GM12878 (cell line): ENCODE measurements around the gene PTPN2. TPM values are rescaled to one million over a fixed set of nuclear protein-coding genes. Genes with fewer than 3 reads are reported as not detected.

ENCODE experiments used
- ATAC-seq: fragments of 200-7000 bp; cut with Tn5 transposase; 3 replicates; pipeline ENCODE4 v1.9.1; 2020; ENCODE audit warnings: mild to moderate bottlenecking, moderate library complexity
- BruUV-seq: library from RNA; stranded (reverse); fragments of 400-500 nt; replicated peaks from 2 replicates; lab custom pipeline; 2021; lab: Mats Ljungman, UMichigan
- CTCF ChIA-PET: fragments of 300-600 bp; sonication (Branson Sonifier 250); formaldehyde crosslinking; extraction: SDS; loops from one replicate; lab custom pipeline; 2021; ENCODE audit warnings: inconsistent platforms; lab: Yijun Ruan, JAX
- POLR2A ChIA-PET: fragments of 350-600 bp; formaldehyde crosslinking; extraction: SDS; loops from one replicate; lab custom pipeline; 2021; ENCODE audit warnings: inconsistent platforms; lab: Charles Lee
- RAD21 ChIA-PET: fragments of 300-600 bp; sonication (Branson Sonifier 250); formaldehyde crosslinking; loops from one replicate; lab custom pipeline; 2023; ENCODE audit warnings: antibody characterized with exemption; ENCODE audit not compliant: unreplicated experiment; lab: Charles Lee
- SMC1A ChIA-PET: fragments of 300-600 bp; sonication (Branson Sonifier 250); formaldehyde crosslinking; loops from one replicate; lab custom pipeline; 2023; ENCODE audit not compliant: unreplicated experiment, uncharacterized antibody; lab: Charles Lee
- DNase-seq: peaks from one replicate; pipeline ENCODE4 v3.0.0-alpha.2; 2011; ENCODE audit warnings: low read depth, low spot score
- FAIRE-seq: peaks from 3 replicates; lab custom pipeline; 2011; peaks lifted over from hg19 to GRCh38; lab: Jason Lieb, UNC
- H2AFZ ChIP-seq: 2 replicates; pipeline ENCODE4 v1.6.0; 2011; ENCODE audit warnings: low read depth, low read length, control low read depth; ENCODE audit not compliant: control insufficient read depth
- H3K27ac ChIP-seq: 2 replicates; pipeline ENCODE4 v1.5.1; 2011; ENCODE audit warnings: control low read depth; ENCODE audit not compliant: control insufficient read depth, insufficient read depth
- H3K27me3 ChIP-seq, 2 experiments: replicated peaks in 1 of 2; 2 replicates each; pipeline versions ENCODE4 v1.6.0 to v1.6.1; 2011; ENCODE audit warnings: low read length in 1 of 2; ENCODE audit not compliant: control insufficient read depth in 2 of 2, insufficient read depth in 2 of 2
- H3K36me3 ChIP-seq, 2 experiments: 2 replicates each; pipeline ENCODE4 v1.5.1; 2011; ENCODE audit warnings: low read length in 1 of 2; ENCODE audit not compliant: control insufficient read depth in 2 of 2, insufficient read depth in 2 of 2
- H3K4me1 ChIP-seq: 2 replicates; pipeline ENCODE4 v1.6.1; 2011; ENCODE audit warnings: mild to moderate bottlenecking, low read length, moderate library complexity, mixed read lengths; ENCODE audit not compliant: control insufficient read depth, insufficient read depth
- H3K4me2 ChIP-seq: 2 replicates; pipeline ENCODE4 v1.6.0; 2011; ENCODE audit warnings: control low read depth; ENCODE audit not compliant: control insufficient read depth, insufficient read depth
- H3K4me3 ChIP-seq: fragments of 200-600 bp; sonication (generic); 2 replicates; pipeline ENCODE4 v1.5.1; 2016
- H3K79me2 ChIP-seq: 2 replicates; pipeline ENCODE4 v1.6.0; 2011; ENCODE audit warnings: low read length; ENCODE audit not compliant: control insufficient read depth, insufficient read depth
- H3K9ac ChIP-seq: 2 replicates; pipeline ENCODE4 v1.8.0; 2011; ENCODE audit warnings: low read length, control low read depth, mixed read lengths; ENCODE audit not compliant: control insufficient read depth, insufficient read depth
- H3K9me3 ChIP-seq: replicated peaks from 3 replicates; pipeline ENCODE4 v1.5.1; 2011; ENCODE audit warnings: mild to moderate bottlenecking, low read length; ENCODE audit not compliant: control insufficient read depth, insufficient read depth
- H4K20me1 ChIP-seq: 2 replicates; pipeline ENCODE4 v1.6.0; 2011; ENCODE audit not compliant: control insufficient read depth, insufficient read depth
- ATF7 ChIP-seq: fragments of 450-650 bp; IDR thresholded peaks from 2 replicates; pipeline ENCODE4 v1.6.1; 2016; ENCODE audit warnings: low read depth, mild to moderate bottlenecking
- CBX3 ChIP-seq: fragments of 200-600 bp; sonication (generic); IDR thresholded peaks from 2 replicates; pipeline ENCODE4 v1.6.1; 2016; ENCODE audit warnings: low read depth, borderline replicate concordance
- EED ChIP-seq: sonication (generic); IDR thresholded peaks from 2 replicates; pipeline ENCODE4 v1.6.1; 2016; ENCODE audit warnings: antibody characterized with exemption, low read depth
- EP300 ChIP-seq, 2 experiments: fragments of 150-350 bp in 1 of 2; IDR thresholded peaks; 2 replicates each; pipeline ENCODE4 v1.6.1; 2011 to 2012; ENCODE audit warnings: low read depth in 2 of 2, low read length in 2 of 2, borderline replicate concordance in 1 of 2, improper control_type of control experiment in 1 of 2, inconsistent platforms in 1 of 2; ENCODE audit not compliant: control insufficient read depth in 1 of 2
- ESRRA ChIP-seq: IDR thresholded peaks from 2 replicates; pipeline ENCODE4 v1.6.1; 2012; ENCODE audit warnings: mild to moderate bottlenecking, low read length, improper control_type of control experiment
- ETV6 ChIP-seq, 2 experiments: fragments of 450-650 bp in 1 of 2; IDR thresholded peaks in 1 of 2; conservative IDR thresholded peaks in 1 of 2; 2 replicates each; pipeline ENCODE4 v1.6.1; 2014; ENCODE audit warnings: antibody characterized with exemption in 1 of 2, borderline replicate concordance in 1 of 2, low read depth in 1 of 2, mild to moderate bottlenecking in 1 of 2, moderate library complexity in 1 of 2
- FOXK2 ChIP-seq: fragments of 450-650 bp; IDR thresholded peaks from 2 replicates; pipeline ENCODE4 v1.6.1; 2017; ENCODE audit warnings: mild to moderate bottlenecking, moderate library complexity
- HDAC6 ChIP-seq: fragments of 200-600 bp; sonication (generic); IDR thresholded peaks from one replicate; pipeline ENCODE4 v1.8.0; 2017; ENCODE audit warnings: antibody characterized with exemption; ENCODE audit not compliant: unreplicated experiment
- IKZF2 ChIP-seq, 2 experiments: fragments of 450-650 bp; IDR thresholded peaks; 2 replicates each; pipeline ENCODE4 v1.6.1; 2017; ENCODE audit warnings: mild to moderate bottlenecking in 2 of 2, moderate library complexity in 2 of 2
- NFYA ChIP-seq: IDR thresholded peaks from 2 replicates; pipeline ENCODE4 v1.6.1; 2011; ENCODE audit warnings: low read depth, mild to moderate bottlenecking, low read length, improper control_type of control experiment, borderline replicate concordance
- RCOR1 ChIP-seq: conservative IDR thresholded peaks from 2 replicates; pipeline ENCODE4 v1.6.1; 2012; ENCODE audit warnings: low read depth, low read length, improper control_type of control experiment
- SREBF1 ChIP-seq: IDR thresholded peaks from 2 replicates; pipeline ENCODE4 v1.6.1; 2012; ENCODE audit warnings: mild to moderate bottlenecking, low read length
- ZZZ3 ChIP-seq: IDR thresholded peaks from 2 replicates; pipeline ENCODE4 v1.6.1; 2011; ENCODE audit warnings: low read depth; ENCODE audit not compliant: control insufficient read depth, insufficient read length
- WGBS: methylation state at CpG from one replicate; pipeline ENCODE4 v1.1.6; 2016; ENCODE audit warnings: low lambda C conversion rate; ENCODE audit not compliant: insufficient replicate concordance, insufficient coverage; ENCODE audit errors: missing lambda C conversion rate; 5-methylcytosine and 5-hydroxymethylcytosine counted together
- in situ Hi-C: fragments of 300-500 bp; cut with MboI; formaldehyde crosslinking; loops from 9 replicates; pipeline ENCODE4 v1.14.3; 2018; ENCODE audit warnings: mixed read lengths
- intact Hi-C: fragments of 100-400 bp; cut with micrococcal nuclease; formaldehyde crosslinking; loops from one replicate; pipeline ENCODE4 v1.14.2; 2022; ENCODE audit not compliant: unreplicated experiment
- polyA plus RNA-seq, 11 experiments: library from polyadenylated mRNA; depleted of rRNA in 4 of 11; unstranded in 6 of 11; stranded (reverse) in 5 of 11; fragments of >200 nt; fragmentation: Nextera tagmentation in 4 of 11; fragmentation: Illumina TruSeq in 1 of 11; extraction: Ambion mirVana in 4 of 11; extraction: Trizol in 1 of 11; gene quantifications; 1 replicate in 1 of 11; 2 replicates in 10 of 11; pipeline versions ENCODE4 v1.2.1 to v1.2.3, GENCODE V29; 2011 to 2016; ENCODE audit warnings: inconsistent platforms in 2 of 11, missing spikeins in 2 of 11, low read depth in 1 of 11
- total RNA-seq, 4 experiments: library from RNA; depleted of rRNA in 3 of 4; stranded (reverse); fragments of >200 nt in 3 of 4; fragmentation: Illumina TruSeq in 1 of 4; extraction: Trizol in 1 of 4; gene quantifications; 2 replicates each; pipeline versions ENCODE4 v1.2.1 to v1.2.3, GENCODE V29; 2013 to 2021
- TF ChIP-seq, protein P1 (sequence below): fragments of 450-650 bp; IDR thresholded peaks from 2 replicates; pipeline ENCODE4 v1.6.1; 2016; ENCODE audit warnings: mild to moderate bottlenecking, moderate library complexity, borderline replicate concordance
- TF ChIP-seq, protein P2 (sequence below): fragments of 150-350 bp; IDR thresholded peaks from 2 replicates; pipeline ENCODE4 v1.6.1; 2014; ENCODE audit warnings: mild to moderate bottlenecking, low read depth, low read length
- TF ChIP-seq, protein P3 (sequence below): fragments of 450-650 bp; IDR thresholded peaks from 2 replicates; pipeline ENCODE4 v1.6.1; 2016; ENCODE audit warnings: mild to moderate bottlenecking

Gene PTPN2
- total and polyA plus RNA-seq, 10 of the 15 experiments (the other 5 are each of a cell fraction or from before 2014, with no cell fraction given), result 46.5 to 86.7 (median 64.6) TPM

DNA sequence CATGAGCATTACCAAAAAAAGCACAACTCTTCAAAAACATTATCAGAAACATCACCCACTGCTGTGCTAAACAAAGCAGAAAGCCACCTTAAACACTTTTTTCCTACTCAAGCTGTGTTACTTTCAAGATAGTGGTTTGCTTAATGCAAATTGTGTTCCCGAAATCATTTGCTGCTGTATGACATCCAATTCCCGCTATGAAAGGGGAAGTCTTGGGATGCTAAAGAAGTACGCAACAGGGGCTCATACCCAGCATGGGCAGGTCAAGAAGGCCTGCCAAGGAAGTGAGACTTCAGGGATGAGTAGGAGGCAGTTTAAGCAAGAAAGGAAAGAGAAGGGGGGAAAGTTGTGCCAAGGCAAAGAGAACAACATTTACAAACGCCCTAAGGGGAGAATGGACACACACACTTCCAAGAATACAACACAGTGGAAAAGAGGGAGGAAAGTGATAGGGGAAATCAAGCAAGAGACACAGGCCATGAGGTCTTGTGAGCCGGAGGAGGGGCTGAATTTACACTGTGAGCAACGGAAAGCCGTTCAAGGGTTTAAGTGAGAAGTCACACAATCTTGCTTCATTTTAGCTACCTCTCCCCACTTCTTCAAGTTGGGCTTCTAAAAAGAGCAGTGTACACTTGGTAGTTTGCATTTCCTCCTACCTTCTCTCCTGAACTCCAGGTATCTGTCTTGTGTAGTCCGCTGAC, 4.0 kb downstream of the PTPN2 start:
- in situ Hi-C loops, result no loop called here
- no peaks in the 10 kb centered on the region; the same call in 1 of the 2 replicates for H4K20me1 ChIP-seq
- no peak for FAIRE-seq
- TF ChIP-seq EP300 (IDR thresholded peaks at IDR 0.05; ENCODE audit: borderline replicate concordance in 1 of 2, control insufficient read depth in 1 of 2, low read depth in 2 of 2, low read length in 2 of 2) (peak in 1 of 2 experiments; percentile 29; a peak in 1 of 4 replicates), NFYA (no peak), ESRRA (no peak), IKZF2 (IDR thresholded peaks at IDR 0.05) (peak; percentile 80 to 82), FOXK2 (no peak), ETV6 (conservative IDR thresholded peaks at IDR 0.05 in 1 of 2, IDR thresholded peaks at IDR 0.05 in 1 of 2; ENCODE audit: borderline replicate concordance in 1 of 2, low read depth in 1 of 2) (peak in 1 of 2 experiments; percentile 13; a peak in 1 of 4 replicates), RCOR1 (no peak), CBX3 (no peak), ATF7 (no peak), EED (peak; percentile 84), HDAC6 (no peak), ZZZ3 (no peak), SREBF1 (no peak)
- TF ChIP-seq, protein P1, sequence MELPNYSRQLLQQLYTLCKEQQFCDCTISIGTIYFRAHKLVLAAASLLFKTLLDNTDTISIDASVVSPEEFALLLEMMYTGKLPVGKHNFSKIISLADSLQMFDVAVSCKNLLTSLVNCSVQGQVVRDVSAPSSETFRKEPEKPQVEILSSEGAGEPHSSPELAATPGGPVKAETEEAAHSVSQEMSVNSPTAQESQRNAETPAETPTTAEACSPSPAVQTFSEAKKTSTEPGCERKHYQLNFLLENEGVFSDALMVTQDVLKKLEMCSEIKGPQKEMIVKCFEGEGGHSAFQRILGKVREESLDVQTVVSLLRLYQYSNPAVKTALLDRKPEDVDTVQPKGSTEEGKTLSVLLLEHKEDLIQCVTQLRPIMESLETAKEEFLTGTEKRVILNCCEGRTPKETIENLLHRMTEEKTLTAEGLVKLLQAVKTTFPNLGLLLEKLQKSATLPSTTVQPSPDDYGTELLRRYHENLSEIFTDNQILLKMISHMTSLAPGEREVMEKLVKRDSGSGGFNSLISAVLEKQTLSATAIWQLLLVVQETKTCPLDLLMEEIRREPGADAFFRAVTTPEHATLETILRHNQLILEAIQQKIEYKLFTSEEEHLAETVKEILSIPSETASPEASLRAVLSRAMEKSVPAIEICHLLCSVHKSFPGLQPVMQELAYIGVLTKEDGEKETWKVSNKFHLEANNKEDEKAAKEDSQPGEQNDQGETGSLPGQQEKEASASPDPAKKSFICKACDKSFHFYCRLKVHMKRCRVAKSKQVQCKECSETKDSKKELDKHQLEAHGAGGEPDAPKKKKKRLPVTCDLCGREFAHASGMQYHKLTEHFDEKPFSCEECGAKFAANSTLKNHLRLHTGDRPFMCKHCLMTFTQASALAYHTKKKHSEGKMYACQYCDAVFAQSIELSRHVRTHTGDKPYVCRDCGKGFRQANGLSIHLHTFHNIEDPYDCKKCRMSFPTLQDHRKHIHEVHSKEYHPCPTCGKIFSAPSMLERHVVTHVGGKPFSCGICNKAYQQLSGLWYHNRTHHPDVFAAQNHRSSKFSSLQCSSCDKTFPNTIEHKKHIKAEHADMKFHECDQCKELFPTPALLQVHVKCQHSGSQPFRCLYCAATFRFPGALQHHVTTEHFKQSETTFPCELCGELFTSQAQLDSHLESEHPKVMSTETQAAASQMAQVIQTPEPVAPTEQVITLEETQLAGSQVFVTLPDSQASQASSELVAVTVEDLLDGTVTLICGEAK, result no peak
- TF ChIP-seq, protein P2, sequence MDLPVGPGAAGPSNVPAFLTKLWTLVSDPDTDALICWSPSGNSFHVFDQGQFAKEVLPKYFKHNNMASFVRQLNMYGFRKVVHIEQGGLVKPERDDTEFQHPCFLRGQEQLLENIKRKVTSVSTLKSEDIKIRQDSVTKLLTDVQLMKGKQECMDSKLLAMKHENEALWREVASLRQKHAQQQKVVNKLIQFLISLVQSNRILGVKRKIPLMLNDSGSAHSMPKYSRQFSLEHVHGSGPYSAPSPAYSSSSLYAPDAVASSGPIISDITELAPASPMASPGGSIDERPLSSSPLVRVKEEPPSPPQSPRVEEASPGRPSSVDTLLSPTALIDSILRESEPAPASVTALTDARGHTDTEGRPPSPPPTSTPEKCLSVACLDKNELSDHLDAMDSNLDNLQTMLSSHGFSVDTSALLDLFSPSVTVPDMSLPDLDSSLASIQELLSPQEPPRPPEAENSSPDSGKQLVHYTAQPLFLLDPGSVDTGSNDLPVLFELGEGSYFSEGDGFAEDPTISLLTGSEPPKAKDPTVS, result no peak
- TF ChIP-seq, protein P3, sequence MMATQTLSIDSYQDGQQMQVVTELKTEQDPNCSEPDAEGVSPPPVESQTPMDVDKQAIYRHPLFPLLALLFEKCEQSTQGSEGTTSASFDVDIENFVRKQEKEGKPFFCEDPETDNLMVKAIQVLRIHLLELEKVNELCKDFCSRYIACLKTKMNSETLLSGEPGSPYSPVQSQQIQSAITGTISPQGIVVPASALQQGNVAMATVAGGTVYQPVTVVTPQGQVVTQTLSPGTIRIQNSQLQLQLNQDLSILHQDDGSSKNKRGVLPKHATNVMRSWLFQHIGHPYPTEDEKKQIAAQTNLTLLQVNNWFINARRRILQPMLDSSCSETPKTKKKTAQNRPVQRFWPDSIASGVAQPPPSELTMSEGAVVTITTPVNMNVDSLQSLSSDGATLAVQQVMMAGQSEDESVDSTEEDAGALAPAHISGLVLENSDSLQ, result no peak

More for the DNA sequence above, 4.0 kb downstream of the PTPN2 start:
- H3K79me2 ChIP-seq, result peaks cover 87% of the 10 kb centered on the region
- SMC1A ChIA-PET, result interaction anchor here (0.7 to 9.5 kb wide), 11 partner anchors 9 to 135 kb away, joined by 3 to 95 read pairs (median 7); no protein-coding TSS in a partner anchor
- no TSS peak for BruUV-seq
- H2AFZ ChIP-seq, result peak overlapping the region; percentile 33; the same call in 1 of the 2 replicates
- peak overlapping the region; percentile 57 for H3K4me3 ChIP-seq
- peak overlapping the region; percentile 62 for H3K9ac ChIP-seq
- DNase-seq (no peak), ATAC-seq (peak; percentile 8)
- H3K27ac ChIP-seq, result peak overlapping the region; percentile 80
- no peaks in the 10 kb centered on the region for H3K9me3 ChIP-seq
- intact Hi-C loops, result loop anchor here (5.0 to 10.0 kb wide), 2 partner anchors 112 to 505 kb away; partner anchors contain the start of genes AFG3L2 and CEP192
- CTCF ChIA-PET, result interaction anchor here (1.0 to 2.5 kb wide), 5 partner anchors 10 to 40 kb away, joined by 3 to 11 read pairs (median 4); no protein-coding TSS in a partner anchor
- H3K4me1 ChIP-seq, result peaks cover 33% of the 10 kb centered on the region
- H3K4me2 ChIP-seq, result peak overlapping the region; percentile 97
- RAD21 ChIA-PET, result interaction anchor here (1.2 to 11.3 kb wide), 8 partner anchors 16 to 97 kb away, joined by 3 to 81 read pairs (median 5); no protein-coding TSS in a partner anchor
- no peaks in the 10 kb centered on the region for H3K36me3 ChIP-seq
- POLR2A ChIA-PET, result interaction anchor here (0.6 to 6.2 kb wide), 7 partner anchors 8 to 175 kb away, joined by 3 to 62 read pairs (median 4); no protein-coding TSS in a partner anchor
- 10% methylated on average over 8 of the region's 8 CpGs for WGBS
- no peaks in the 10 kb centered on the region for H3K27me3 ChIP-seq
